CD1c-positive myeloid dendritic cell (primary cell): ENCODE data around the gene HSPA12A.

ENCODE experiments used
- DNase-seq: peaks from one replicate; pipeline ENCODE4 v3.0.0-alpha.2; 2016; ENCODE audit errors: extremely low spot score

Gene HSPA12A

DNA sequence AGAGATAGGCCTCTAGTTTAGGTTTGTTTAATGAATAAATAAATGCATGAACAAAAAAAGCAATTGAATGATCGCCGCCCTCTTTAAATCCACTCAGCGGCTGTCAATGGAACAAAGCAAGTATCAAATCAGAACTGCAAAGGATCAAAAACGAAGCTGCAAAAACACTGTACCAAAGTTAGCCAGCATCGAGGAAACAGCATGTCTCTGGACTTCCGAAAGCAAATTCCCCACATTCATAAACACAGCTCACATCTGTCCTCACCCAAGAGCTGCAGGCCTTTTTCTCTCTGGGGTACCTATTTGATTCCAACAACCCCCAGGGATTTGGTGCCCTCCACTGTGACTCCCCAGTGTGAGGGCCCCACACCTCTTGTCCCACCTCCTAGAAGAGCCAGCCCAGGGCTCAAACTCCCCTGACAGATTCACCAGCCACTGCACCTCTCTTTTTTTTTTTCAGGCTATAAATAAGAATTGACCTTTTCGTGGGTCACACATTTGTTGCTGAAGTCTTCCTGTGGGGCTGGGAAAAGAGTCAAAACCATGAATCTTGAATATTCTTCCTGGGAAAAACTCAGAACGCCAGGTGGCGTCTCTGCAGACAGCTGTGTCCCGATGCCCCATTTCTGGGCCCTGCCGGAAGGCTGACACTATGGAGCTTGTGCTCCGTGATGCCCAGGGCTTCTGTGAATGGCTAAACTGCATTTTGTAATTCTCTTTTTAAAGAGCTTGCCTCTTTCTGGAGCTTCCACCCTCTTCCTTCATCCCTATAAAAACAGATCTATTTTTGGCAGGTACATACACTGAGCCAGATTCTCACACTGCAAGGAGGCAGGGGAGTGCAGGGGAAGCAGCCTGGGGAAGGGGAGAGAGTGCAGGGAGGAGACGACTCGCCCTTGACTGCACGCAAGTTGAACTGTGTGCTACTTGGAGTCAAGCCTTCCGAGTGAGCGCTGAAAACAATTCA, 51.7 kb downstream of the HSPA12A start:
- DNase-seq: no peak

DNA sequence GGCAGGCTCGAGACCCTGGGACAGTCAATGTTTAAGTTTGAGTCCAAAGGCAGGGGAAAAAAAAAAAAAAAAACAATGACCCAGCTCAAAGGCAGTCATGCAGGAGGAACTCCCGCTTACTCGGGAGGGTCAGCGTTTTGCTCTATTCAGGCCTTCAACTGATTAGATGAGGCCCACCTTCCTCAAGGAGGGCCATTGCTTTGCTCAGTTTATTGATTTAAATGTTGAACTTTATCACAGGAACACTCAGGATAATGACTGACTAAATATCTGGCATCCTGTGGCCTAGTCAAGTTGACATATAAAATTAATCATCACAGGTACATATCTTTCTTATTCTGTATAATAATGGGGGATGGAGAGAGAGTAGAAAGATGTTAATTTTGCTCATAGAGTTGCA, 52.6 kb downstream of the HSPA12A start:
- no peak for DNase-seq

DNA sequence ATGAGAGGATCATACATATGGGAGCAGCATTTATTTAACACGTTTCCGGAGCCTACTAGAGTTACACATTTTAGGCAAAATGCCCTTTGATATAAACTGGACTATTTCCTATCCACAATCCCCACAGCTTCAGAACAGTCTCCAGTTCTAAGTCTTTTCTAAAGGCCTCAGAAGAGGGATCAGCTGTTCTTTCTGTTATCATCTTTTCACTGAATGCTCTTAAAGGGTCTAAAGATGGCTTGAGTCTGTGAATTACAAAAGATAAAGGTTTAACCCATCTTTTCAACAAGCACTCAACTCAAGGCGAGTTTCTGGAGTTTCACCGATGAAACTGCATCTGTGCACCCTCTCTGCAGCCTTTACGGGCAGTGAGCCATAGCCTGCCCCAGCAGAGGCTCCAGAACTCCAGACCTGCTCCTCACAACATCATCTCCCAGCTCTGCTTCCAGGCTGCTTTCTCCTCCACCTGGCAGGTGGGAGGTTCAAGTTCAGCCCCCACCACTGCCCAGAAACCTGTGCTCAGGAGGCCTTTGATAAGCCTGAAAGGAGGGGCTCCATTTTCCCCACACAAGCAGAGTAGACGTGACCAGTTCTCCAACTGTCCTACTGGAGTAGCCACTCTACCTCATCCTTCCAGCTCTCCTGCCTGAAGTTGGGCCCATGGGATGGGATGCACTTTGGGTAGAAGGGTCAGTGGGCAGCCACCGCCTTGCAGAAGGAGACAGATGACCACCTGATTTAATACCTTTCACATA, 53.4 kb downstream of the HSPA12A start:
- DNase-seq: no peak

DNA sequence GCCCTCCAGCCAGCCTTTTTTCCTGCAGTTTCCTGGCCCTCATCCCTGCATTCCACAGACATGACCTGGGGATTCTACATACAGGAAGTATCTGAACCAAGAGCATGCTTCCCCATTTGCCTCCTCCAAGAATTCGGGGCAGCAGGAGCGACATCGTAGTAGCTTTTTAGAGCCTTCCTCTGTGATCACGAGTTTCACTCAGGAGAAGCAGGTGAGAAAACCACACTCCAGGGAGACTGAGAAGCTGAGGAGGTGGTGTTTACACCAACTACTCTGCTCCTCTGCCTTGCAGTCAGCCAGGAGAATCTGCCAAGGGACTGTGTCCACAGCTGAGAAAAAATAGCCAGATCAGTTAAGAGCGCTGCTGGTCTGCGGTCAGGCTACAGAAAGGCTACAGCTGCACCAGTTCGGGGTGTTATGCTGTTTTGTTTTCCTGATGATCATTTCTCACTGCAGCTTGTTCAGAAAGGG, 54.1 kb downstream of the HSPA12A start:
- no peak for DNase-seq

DNA sequence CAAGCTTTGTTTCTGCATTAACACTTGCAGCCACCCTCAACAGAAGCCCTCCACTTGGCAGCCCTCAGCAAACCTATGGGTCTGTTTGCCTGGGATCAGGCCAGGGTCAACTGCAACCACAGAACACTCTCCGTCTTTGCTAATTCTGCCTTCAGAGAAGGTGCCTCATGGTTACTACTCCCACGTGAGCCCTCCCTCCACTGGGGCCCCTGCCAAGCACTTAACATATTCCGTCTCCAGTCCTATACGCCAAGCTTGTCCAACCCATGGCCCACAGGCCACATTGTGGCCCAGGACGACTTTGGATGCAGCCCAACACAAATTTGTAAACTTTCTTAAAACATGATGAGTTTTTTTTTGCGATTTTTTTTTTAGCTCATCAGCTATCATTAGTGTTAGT, 54.7 kb downstream of the HSPA12A start:
- DNase-seq: no peak

DNA sequence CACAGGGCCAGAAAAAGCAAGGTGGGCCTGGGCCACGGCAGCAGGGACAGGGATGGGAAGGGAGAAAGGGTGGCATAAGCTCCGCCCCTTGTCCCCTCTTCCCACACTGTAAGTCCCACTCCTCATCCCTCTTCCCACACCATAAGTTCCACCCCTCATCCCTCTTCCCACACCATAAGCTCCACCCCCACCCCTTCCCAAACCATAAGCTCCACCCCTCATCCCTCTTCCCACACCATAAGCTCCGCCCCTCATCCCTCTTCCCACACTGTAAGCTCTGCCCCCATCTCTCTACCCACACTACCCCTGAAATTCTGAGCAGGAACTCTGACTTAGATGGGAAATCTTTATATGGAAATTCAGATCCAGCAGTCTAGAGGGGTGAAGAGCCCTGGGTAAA, 55.7 kb downstream of the HSPA12A start:
- no peak for DNase-seq

DNA sequence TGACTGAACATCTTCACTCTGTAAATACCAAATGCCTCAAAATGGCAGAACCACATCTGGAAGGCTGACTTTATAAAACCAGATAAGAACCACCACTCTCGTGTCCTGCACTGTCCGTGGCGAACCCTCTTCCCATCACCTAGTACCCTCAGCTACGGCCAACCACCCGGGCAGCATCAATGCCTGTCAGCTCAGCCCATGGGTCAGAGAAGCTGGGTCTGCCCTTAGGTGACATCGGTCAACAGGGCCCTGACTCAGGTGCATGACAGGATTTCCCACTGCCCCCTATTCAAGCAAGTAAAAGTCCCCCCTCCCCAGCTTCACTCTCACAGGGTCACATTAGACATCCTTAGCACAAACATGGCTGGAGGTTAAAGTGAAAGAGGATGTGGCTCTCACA, 56.6 kb downstream of the HSPA12A start:
- no peak for DNase-seq

DNA sequence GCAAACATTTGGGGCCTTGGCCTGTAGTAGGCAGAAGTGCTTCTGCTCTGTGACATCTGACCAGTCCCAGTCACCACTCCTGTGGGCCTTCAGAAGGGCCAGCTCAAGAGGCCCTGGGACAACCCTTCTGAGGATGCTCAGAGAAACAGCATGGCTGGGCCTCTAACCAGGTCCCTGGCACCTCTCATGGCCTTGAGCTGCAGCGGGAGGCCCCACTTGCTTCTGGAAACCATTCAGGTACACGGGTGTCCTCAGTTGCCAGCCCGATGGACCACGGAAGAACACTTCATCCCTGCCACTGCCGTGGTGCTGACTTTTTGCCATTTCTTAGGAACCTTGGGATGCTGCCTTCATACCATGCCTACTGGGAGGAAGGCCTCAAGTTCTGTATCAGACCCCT, 57.6 kb downstream of the HSPA12A start:
- no peak for DNase-seq

DNA sequence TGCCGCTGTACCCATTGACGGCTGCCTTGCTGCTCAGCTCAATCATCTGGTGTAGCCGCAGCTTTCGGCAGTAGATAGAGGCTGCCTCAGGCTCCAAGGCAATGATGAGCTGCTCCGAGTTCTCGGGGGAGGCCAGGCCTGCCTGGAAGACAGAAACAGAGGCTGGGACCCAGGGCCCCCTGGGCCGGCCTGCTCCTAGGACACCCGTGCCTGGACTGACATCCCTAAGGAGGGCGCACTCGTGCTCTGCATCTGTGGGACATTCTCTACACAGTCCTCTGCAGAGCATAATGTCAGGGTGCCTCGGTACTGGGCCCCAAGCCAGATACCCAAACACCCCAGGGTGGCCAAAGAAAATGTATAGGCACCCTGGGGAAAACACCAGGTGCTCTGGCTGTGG, 58.5 kb downstream of the HSPA12A start:
- DNase-seq: no peak

DNA sequence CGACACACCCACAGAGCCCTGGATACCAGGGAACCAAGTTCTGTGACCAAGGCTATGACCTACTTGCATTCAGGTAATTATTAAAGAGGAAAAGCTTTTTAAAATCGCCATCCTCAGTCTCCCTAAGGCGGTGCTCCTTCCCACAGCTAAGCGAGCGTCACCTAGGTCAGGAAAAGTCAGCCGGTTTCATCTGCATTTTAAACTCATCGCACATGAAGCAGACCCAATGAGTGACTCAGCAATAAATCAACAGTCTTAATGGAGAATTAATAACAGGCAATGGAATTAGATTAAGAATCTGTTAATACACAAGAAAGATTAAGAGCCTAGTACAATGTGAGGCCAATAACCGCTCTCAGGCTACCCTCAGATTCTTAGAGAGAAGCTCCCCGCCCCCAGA, 59.2 kb downstream of the HSPA12A start:
- no peak for DNase-seq

DNA sequence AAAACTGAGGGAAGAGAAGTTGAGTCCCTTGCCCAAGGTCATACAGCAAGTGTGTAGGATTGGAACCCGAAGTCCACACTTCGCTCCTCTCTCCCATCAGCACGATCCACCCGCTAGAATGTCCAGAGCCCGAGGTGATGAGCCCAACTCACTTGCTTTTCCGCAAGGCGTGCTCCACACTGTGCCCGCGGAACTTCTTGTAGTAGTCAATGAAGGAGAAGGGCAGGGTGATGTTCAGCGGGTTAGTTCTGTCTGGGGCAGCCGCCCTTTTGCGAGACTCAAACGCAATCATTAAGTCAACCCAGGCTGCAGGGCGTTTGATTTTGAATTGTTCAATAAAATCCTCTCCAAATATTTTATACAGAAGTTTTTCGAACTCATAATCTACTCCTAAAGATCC, 63.0 kb downstream of the HSPA12A start:
- DNase-seq: no peak

DNA sequence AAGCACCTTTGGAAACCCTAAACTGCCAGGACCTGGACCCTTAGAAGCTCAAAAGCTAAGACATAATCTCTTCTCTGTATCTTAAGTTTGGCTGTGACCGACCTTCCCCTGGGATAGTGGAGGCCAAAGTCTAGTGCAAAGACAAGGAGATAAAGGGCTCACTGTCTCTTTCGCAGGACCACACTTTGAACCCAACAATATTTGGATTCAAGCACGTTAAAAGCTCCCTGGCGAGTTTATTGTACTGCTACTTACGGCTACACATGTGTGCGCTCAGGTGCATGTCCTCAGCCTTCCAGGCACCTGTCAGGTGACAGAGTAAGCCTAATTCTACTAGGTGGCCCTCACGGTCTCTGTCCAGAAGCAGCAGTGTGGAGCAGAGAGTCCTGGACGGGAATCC, 65.7 kb downstream of the HSPA12A start:
- no peak for DNase-seq

DNA sequence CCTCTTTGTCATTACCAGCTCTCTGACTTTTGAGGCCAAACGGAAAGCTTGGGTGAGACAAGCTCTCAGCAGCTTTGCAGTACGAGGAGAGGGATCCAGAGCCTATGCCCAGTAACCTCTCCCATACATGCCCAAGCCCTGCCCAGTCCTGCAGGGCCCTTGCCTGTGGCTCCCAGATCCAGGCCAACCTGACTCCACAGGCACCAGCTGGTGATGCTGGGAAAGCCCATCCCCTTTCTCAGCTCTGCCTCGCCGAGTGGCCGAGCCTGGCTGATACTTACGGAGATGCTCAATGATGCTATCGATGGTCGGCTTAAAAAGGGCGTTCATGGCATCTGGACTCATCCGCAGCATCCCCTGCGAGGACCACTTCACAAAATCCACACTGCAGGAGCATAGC, 66.2 kb downstream of the HSPA12A start:
- DNase-seq: no peak

DNA sequence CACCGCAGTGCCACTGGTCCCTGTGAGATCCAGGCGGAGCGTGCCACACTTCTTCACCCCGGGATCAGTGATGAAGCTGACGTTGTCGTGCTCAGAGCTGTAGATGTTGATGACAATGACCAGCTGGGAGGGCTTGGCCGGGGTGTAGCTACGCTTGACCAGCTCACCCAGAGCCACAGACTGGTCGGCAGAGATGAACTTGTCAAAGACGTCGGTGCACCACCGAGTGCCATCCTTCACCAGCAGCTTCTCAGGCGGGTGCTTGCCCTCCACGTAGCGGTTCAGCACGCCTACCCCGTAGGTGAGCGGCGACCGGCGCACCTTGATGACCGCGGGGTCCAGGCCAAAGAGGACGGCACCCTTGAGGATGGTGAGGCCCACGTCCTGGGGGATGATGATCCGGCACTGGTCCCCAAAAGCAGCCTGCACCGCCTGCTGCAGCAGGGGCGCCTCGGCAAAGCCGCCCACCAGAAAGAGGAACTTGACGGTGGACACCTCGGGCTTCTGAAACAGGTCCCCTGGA, 67.4 kb downstream of the HSPA12A start:
- no peak for DNase-seq

DNA sequence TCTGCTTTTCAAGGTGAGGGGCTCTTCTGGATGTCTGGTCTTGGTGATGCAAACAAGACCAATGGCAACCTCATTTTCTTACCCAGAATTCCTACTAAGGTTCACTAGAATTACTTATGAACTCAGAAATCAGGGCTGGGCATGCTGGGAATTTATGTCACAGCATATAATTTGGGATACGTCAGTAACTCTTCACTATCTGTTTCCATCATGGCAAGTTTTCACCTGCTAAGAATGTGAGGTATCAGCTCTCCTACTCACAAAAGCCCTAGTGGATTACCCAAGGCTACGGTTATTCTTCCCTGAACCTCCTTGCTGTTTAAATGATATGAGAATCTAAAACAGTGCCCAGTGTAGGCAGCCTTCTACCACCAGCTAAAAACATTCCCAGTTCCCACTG, 68.5 kb downstream of the HSPA12A start:
- no peak for DNase-seq

DNA sequence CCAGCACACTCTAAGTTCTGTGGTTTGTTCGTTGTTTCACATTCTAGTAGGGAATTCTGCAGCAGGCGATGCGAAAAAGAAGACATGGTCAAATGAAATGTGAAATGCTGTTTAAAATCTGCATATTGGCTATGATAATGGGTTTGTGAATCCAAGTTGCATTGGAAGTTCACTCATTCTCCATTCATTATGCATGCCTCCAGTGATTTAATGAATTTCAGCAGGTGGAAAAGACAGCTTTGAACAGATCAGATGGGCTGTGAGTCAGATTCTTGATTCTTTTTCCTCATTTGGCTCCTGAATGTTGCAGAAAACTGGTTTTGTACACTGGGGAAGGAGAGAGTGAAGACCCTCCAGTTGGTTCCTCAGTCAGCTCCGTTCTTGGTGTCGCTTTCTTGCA, 69.5 kb downstream of the HSPA12A start:
- no peak for DNase-seq

DNA sequence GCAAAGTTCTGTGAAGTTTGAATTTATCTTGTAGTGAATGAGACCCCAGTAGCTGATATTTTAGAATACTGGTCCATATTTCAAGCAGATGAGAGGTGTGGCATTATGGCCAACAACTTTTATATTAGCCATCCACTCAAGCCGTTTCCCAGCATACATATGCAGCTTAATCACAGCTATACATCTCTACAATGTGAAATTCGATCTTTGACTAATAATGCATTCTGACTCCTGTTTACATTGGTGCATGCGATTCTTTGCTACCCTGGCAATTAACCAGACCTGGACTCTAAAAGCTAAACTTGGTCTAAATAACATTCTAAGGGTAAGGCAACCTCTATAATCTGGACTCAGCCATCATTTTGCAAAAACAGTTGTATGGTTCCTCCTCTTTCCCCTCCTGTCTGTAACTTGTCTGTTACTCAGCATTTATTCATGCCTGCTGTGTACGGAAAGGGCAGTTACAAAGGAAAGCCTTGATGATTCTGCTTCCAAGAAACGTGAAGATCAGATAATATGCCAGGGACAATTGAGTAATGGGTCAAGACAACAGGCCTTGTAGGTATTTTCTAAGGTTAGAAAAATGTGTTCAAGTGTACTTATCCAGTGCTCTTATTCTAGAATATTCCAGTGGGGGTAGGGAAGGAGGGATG, 71.0 kb downstream of the HSPA12A start:
- no peak for DNase-seq

DNA sequence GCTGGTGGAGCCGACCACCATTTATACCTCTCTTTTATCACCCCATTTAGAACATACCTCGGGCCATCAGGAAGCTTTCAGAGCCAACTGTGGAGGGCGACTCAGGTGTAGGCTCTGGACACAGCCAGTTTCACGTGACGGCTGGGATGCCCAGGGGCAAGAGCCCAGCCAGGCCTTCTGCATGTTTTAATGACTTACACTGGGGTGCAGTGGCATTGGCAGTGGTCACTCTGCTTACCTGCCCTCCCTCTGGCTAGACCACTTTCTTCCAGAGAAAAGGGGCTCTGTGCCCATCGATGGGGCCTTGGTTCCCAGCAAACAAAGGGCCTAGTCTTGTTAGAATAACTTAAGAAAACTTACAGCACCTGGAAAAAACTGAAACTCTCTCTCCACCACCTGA, 71.7 kb downstream of the HSPA12A start:
- no peak for DNase-seq

DNA sequence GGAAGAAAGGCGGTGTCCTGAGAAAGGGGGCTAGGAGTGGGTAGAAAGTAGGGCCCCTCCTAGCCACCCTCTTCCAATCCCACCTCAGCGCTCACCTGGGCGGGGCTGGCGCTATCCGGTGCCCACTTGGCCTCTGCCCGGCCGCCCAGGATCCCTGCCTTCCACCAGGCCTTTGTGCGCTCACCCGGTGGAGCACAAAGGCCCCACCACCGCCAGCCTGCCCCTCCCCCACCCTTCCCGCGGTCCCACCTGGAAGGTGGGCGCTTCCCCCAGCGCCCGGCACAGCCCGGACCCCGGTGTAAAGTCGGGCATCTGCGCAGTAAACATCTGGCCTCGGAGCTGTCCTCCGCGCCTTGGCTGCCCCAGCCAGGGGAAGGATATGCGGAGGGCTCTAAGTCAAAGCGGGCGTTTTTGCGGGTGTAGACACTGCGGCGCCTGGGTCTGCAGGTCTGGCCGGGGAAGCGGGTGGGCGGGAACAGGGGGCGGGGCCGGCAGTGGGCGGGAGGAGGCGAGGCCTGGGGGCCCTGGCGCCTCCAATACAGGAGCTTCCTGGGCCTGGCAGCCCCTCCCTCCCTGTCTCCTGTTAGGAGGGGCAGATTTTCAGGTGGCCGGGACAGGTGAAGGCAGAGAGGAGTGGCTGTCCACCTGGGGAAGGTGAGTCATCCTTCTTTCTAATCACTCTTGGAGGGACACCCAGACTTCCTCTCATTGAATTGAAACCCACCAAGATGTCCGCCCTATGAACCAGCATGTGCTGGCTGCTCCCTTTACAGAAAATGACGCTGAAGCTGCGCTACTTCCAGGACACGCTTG, 72.3 kb downstream of the HSPA12A start:
- DNase-seq: no peak

DNA sequence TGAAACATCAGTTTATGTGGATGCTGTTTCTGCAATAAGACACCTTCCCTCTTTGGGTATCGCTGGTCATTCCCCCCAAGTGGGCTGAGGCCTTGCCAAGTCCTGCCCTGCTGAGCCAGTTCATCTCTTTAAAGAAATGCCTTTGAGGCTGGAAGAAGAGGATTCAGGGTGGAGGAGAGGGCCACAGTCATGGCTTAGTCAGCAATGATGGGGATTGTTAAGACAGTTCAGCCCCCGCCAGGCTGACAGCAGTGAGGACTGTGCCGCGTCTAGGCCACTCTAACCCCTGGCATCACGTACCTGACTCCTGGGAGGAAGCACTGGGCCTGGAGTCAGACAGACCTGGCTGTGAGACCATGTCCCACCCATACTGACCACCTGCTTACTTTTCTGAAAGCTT, 73.3 kb downstream of the HSPA12A start:
- no peak for DNase-seq

DNA sequence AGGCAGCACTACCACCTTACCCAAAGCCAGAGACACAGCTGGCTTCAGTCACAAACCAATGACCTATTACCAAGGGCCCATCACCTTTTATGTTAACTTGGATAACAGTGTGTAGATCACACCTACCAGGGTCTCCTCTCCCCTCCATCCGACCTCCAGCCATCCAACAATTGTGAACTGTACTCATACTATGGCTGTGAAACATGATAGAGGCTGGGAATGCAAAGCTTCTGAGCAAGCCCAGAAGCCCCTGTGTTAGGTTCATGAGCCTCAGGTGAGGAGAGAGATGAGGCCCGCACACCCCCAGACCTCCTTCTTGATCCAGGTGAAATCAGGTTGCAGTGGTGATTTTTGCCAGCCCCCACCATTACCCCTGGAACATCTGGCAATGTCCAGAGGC, 73.9 kb downstream of the HSPA12A start:
- DNase-seq: no peak
